HTR-8/SVneo (cell line): ENCODE results near the gene C20orf141.
"Not testable (repeated sequence)": the region's sequence is repeated elsewhere in the genome, so short reads cannot be mapped to it uniquely, and the experiment has no call there.

Experiments used
- DNase-seq: peaks from one replicate; pipeline ENCODE4 v3.0.0; 2011; ENCODE audit warnings: low spot score, mixed read lengths; ENCODE audit not compliant: insufficient read length
- FAIRE-seq: peaks from 2 replicates; lab custom pipeline; 2011; peaks lifted over from hg19 to GRCh38; lab: Jason Lieb, UNC

Gene C20orf141

GRCh38 chr20:2814587-2815051, at the start of gene C20orf141:
C20orf141 (plus strand) TSS chr20:2814987; CDS start chr20:2815185, 198 bp downstream.
- DNase-seq (peak; percentile 94), FAIRE-seq (peak; percentile 91)

- DNase-seq (no peak), FAIRE-seq (no peak)
Observed at GRCh38 chr20:2767768-2768631, 46.8 kb upstream of the C20orf141 start.

- no peak for FAIRE-seq
- no peak for DNase-seq
Observed at GRCh38 chr20:2768632-2769015, 46.2 kb upstream of the C20orf141 start.

- DNase-seq, FAIRE-seq: not testable (repeated sequence)
Observed at GRCh38 chr20:2770091-2770490, 44.7 kb upstream of the C20orf141 start.

GRCh38 chr20:2771631-2772080, 43.1 kb upstream of the C20orf141 start:
- DNase-seq (peak; percentile 62), FAIRE-seq (no peak)

GRCh38 chr20:2773812-2774211, 41.0 kb upstream of the C20orf141 start:
- FAIRE-seq (no peak), DNase-seq (no peak)

GRCh38 chr20:2775139-2775538, 39.6 kb upstream of the C20orf141 start:
- no peak for FAIRE-seq
- DNase-seq = no peak

- no peak for DNase-seq
- no peak for FAIRE-seq
Observed at GRCh38 chr20:2778602-2779321, 36.0 kb upstream of the C20orf141 start.

- no peak for DNase-seq
- FAIRE-seq = no peak
Observed at GRCh38 chr20:2780948-2781347, 33.8 kb upstream of the C20orf141 start.

GRCh38 chr20:2783908-2784566, 30.8 kb upstream of the C20orf141 start:
- FAIRE-seq (no peak), DNase-seq (no peak)

- FAIRE-seq (no peak), DNase-seq (no peak)
Observed at GRCh38 chr20:2793471-2793870, 21.3 kb upstream of the C20orf141 start.

GRCh38 chr20:2794202-2794748, 20.5 kb upstream of the C20orf141 start:
- no peak for DNase-seq
- no peak for FAIRE-seq

- DNase-seq = no peak
- no peak for FAIRE-seq
Observed at GRCh38 chr20:2794866-2795447, 19.8 kb upstream of the C20orf141 start.

- DNase-seq (no peak), FAIRE-seq (peak; percentile 68)
Observed at GRCh38 chr20:2795451-2795850, 19.3 kb upstream of the C20orf141 start.

GRCh38 chr20:2796011-2796660, 18.7 kb upstream of the C20orf141 start:
- DNase-seq (no peak), FAIRE-seq (no peak)

- FAIRE-seq = no peak
- DNase-seq = no peak
Observed at GRCh38 chr20:2797136-2797983, 17.4 kb upstream of the C20orf141 start.

GRCh38 chr20:2798095-2798805, 16.5 kb upstream of the C20orf141 start:
- DNase-seq (no peak), FAIRE-seq (no peak)

- DNase-seq = no peak
- FAIRE-seq = no peak
Observed at GRCh38 chr20:2798814-2799213, 16.0 kb upstream of the C20orf141 start.
